SK-N-SH (cell line): ENCODE results near the gene WWC2.
"Not testable (repeated sequence)": the region's sequence is repeated elsewhere in the genome, so short reads cannot be mapped to it uniquely, and the experiment has no call there.

Experiments
- CHD2 ChIP-seq: fragments of 150-350 bp; IDR thresholded peaks from 2 replicates; pipeline ENCODE4 v1.6.1; 2018; ENCODE audit warnings: low read length; ENCODE audit not compliant: partially characterized antibody
- CTCF ChIP-seq: fragments of 200-600 bp; sonication (generic); IDR thresholded peaks from 2 replicates; pipeline ENCODE4 v1.6.1; 2017; ENCODE audit warnings: antibody characterized with exemption, mild to moderate bottlenecking, moderate library complexity
- NRF1 ChIP-seq: IDR thresholded peaks from 2 replicates; pipeline ENCODE4 v1.6.1; 2012; ENCODE audit warnings: low read depth, mild to moderate bottlenecking, low read length
- RAD21 ChIP-seq: IDR thresholded peaks from 2 replicates; pipeline ENCODE4 v1.6.1; 2012; ENCODE audit warnings: mild to moderate bottlenecking, low read length

GRCh38 chr4:183324056-183324455 is 225.0 kb downstream of the WWC2 start:
- TF ChIP-seq CHD2, RAD21, CTCF, NRF1: not testable (repeated sequence)
